Peyer's patch (tissue), 4 donors: ENCODE measurements around the gene EFNA4.

Experiments used
- POLR2A ChIP-seq, 2 donors: fragments of 450-650 bp; IDR thresholded peaks; one replicate each; pipeline ENCODE4 v1.5.1; 2017; ENCODE audit warnings: antibody characterized with exemption in 2 of 2, mild to moderate bottlenecking in 2 of 2, moderate library complexity in 2 of 2
- TF ChIP-seq, protein P1 (sequence below), 6 experiments: fragments of 450-650 bp in 4 of 6; fragments of 200-600 bp in 2 of 6; sonication (generic) in 1 of 6; IDR thresholded peaks; one replicate each; pipeline ENCODE4 v1.5.1; 2017 to 2019; ENCODE audit warnings: antibody characterized with exemption in 6 of 6, mild to moderate bottlenecking in 3 of 6, moderate library complexity in 1 of 6

DNA sequence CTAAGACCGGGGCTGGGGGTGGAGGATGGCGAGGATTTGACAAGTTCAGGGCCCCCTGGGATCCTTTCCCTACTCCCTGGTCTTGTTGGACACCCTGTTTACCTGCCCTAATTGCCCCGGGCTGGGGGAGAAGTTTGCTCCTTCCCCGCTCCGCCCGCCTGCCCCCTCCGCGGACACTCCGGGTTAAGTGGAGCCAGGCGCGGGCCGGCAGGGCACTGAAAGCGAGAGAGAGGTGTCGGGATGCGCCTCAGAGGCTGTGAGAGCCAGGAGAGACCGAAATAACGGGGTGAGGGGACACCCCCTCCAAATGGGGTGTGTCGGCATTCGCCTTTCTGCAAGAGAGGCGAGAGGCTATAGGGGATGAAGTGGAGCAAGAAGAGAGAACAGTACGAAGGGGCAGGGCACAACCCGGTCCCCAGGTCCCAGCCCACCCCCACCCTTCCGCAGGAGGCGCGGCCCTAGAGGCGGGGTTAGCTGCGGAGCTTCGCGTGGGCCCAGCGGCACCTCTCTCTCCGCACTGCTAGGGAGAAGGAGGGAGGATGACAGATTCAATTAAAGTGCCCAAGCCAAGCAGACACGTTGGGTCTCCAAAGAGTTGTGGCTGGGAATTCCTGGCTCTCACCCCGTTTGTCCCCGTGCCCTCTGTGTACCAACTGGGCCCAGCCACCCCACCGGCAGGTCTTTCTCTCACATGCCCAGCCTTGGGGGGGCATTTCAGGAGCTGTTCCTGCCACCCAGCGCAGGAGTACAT lies 18.9 kb downstream of the EFNA4 start:
- TF ChIP-seq, protein P1, sequence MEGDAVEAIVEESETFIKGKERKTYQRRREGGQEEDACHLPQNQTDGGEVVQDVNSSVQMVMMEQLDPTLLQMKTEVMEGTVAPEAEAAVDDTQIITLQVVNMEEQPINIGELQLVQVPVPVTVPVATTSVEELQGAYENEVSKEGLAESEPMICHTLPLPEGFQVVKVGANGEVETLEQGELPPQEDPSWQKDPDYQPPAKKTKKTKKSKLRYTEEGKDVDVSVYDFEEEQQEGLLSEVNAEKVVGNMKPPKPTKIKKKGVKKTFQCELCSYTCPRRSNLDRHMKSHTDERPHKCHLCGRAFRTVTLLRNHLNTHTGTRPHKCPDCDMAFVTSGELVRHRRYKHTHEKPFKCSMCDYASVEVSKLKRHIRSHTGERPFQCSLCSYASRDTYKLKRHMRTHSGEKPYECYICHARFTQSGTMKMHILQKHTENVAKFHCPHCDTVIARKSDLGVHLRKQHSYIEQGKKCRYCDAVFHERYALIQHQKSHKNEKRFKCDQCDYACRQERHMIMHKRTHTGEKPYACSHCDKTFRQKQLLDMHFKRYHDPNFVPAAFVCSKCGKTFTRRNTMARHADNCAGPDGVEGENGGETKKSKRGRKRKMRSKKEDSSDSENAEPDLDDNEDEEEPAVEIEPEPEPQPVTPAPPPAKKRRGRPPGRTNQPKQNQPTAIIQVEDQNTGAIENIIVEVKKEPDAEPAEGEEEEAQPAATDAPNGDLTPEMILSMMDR (IDR thresholded peaks at IDR 0.05) = no peak
- TF ChIP-seq POLR2A (IDR thresholded peaks at IDR 0.05) = no peak
